ENCODE data around the gene LDLRAD4.

DNA sequence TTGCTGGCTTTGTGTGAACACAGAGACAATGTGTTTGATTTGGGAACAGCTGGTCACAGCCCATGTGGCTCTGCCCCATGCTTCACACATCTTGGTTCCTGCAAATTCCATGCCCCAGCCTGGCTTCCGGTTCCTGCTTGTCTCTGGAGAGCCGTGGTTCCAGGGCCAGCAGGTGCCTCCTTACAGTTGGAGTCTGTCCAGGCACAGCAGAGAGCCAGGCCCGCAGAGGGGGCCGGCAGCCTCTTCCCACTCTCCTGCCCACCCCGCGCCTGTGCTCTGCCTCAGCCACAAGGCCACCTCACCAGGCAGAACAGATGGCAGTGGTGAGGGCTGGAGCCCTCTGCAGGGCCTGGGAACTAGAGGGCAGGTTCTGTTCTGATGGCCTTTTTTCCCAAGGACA, 81.5 kb downstream of the LDLRAD4 start:
- TF ChIP-seq, protein P1, sequence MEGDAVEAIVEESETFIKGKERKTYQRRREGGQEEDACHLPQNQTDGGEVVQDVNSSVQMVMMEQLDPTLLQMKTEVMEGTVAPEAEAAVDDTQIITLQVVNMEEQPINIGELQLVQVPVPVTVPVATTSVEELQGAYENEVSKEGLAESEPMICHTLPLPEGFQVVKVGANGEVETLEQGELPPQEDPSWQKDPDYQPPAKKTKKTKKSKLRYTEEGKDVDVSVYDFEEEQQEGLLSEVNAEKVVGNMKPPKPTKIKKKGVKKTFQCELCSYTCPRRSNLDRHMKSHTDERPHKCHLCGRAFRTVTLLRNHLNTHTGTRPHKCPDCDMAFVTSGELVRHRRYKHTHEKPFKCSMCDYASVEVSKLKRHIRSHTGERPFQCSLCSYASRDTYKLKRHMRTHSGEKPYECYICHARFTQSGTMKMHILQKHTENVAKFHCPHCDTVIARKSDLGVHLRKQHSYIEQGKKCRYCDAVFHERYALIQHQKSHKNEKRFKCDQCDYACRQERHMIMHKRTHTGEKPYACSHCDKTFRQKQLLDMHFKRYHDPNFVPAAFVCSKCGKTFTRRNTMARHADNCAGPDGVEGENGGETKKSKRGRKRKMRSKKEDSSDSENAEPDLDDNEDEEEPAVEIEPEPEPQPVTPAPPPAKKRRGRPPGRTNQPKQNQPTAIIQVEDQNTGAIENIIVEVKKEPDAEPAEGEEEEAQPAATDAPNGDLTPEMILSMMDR (conservative IDR thresholded peaks at IDR 0.05; ENCODE audit: low read depth, low read length) = no peak
- TF ChIP-seq EZH2phosphoT487 (IDR thresholded peaks at IDR 0.05; ENCODE audit: borderline replicate concordance, low read length) (no peak), EZH2 (IDR thresholded peaks at IDR 0.05; ENCODE audit: low read length, unreplicated experiment) (no peak)
